CD14-positive monocyte (primary cell): ENCODE measurements around the gene ZBTB39. TPM values are rescaled to one million over a fixed set of nuclear protein-coding genes. Genes with fewer than 3 reads are reported as not detected.

ENCODE experiments used
- DNase-seq, 3 donors: peaks; one replicate each; pipeline ENCODE4 v3.0.0-alpha.2; 2011 to 2022
- H2AFZ ChIP-seq: 2 replicates; pipeline ENCODE4 v1.6.0; 2012; ENCODE audit warnings: mild to moderate bottlenecking, low read depth, low read length, inconsistent platforms; ENCODE audit not compliant: insufficient read depth, poor library complexity, severe bottlenecking
- H3K27ac ChIP-seq, 2 donors: 1 replicate in 1 of 2; 2 replicates in 1 of 2; pipeline ENCODE4 v1.5.1; 2012 to 2013; ENCODE audit warnings: low read length in 2 of 2, control low read depth in 1 of 2, inconsistent platforms in 1 of 2, low read depth in 1 of 2, mild to moderate bottlenecking in 1 of 2
- H3K27me3 ChIP-seq, 2 donors: one replicate each; pipeline versions ENCODE4 v1.6.0 to v1.6.1; 2011 to 2013; ENCODE audit warnings: low read length in 2 of 2; ENCODE audit not compliant: control insufficient read depth in 2 of 2, insufficient read depth in 2 of 2
- H3K36me3 ChIP-seq, 2 donors: replicated peaks in 1 of 2; 1 replicate in 1 of 2; 2 replicates in 1 of 2; pipeline versions ENCODE4 v1.5.1 to v1.6.1; 2012 to 2013; ENCODE audit warnings: low read length in 2 of 2, control low read depth in 1 of 2, inconsistent platforms in 1 of 2, mild to moderate bottlenecking in 1 of 2; ENCODE audit not compliant: insufficient read depth in 2 of 2, control insufficient read depth in 1 of 2
- H3K4me1 ChIP-seq, 2 donors: 1 replicate in 1 of 2; 2 replicates in 1 of 2; pipeline versions ENCODE4 v1.5.1 to v1.6.1; 2012 to 2013; ENCODE audit warnings: low read length in 2 of 2, control low read depth in 1 of 2, inconsistent platforms in 1 of 2, mild to moderate bottlenecking in 1 of 2, moderate library complexity in 1 of 2; ENCODE audit not compliant: insufficient read depth in 2 of 2, control insufficient read depth in 1 of 2
- H3K4me2 ChIP-seq: replicated peaks from 2 replicates; pipeline ENCODE3; 2012; ENCODE audit warnings: low read length, moderate library complexity, mild to moderate bottlenecking; ENCODE audit not compliant: poor library complexity, severe bottlenecking; ENCODE audit errors: extremely low read depth
- H3K4me3 ChIP-seq, 3 experiments: fragments of 200-600 bp in 1 of 3; sonication (generic) in 1 of 3; replicated peaks in 1 of 3; 1 replicate in 2 of 3; 2 replicates in 1 of 3; pipeline ENCODE4 v1.5.1; 2011 to 2013; ENCODE audit warnings: low read length in 3 of 3, mild to moderate bottlenecking in 3 of 3, control low read depth in 2 of 3, low read depth in 2 of 3, inconsistent platforms in 1 of 3, moderate library complexity in 1 of 3
- H3K79me2 ChIP-seq: 2 replicates; pipeline ENCODE4 v1.6.0; 2012; ENCODE audit warnings: mild to moderate bottlenecking, control low read depth, inconsistent platforms, low read length, moderate library complexity; ENCODE audit not compliant: insufficient read depth
- H3K9ac ChIP-seq: 2 replicates; pipeline ENCODE4 v1.6.0; 2017; ENCODE audit warnings: low read length, mild to moderate bottlenecking; ENCODE audit not compliant: insufficient read depth, poor library complexity, severe bottlenecking
- H3K9me3 ChIP-seq, 2 donors: replicated peaks in 1 of 2; 1 replicate in 1 of 2; 2 replicates in 1 of 2; pipeline versions ENCODE4 v1.5.1 to v1.6.1; 2012 to 2013; ENCODE audit warnings: low read length in 2 of 2, control low read depth in 1 of 2; ENCODE audit not compliant: control insufficient read depth in 1 of 2, insufficient read depth in 1 of 2
- H4K20me1 ChIP-seq: 2 replicates; pipeline ENCODE4 v1.6.0; 2012; ENCODE audit warnings: mild to moderate bottlenecking, low read length, control low read depth, moderate library complexity; ENCODE audit not compliant: insufficient read depth
- H3K27ac Mint-ChIP-seq, 7 donors: one replicate each; pipeline ENCODE4 v1.8.0; 2020; ENCODE audit warnings: mild to moderate bottlenecking in 7 of 7, mixed read lengths in 7 of 7, moderate library complexity in 6 of 7, inconsistent platforms in 2 of 7
- H3K27me3 Mint-ChIP-seq, 3 donors: one replicate each; pipeline ENCODE4 v1.8.0; 2021 to 2022; ENCODE audit warnings: low read depth in 3 of 3, mild to moderate bottlenecking in 3 of 3, mixed read lengths in 3 of 3, moderate library complexity in 3 of 3, inconsistent platforms in 1 of 3
- H3K36me3 Mint-ChIP-seq, 2 donors: one replicate each; pipeline ENCODE4 v1.8.0; 2020; ENCODE audit warnings: mixed read lengths in 2 of 2, inconsistent platforms in 1 of 2, mild to moderate bottlenecking in 1 of 2
- H3K4me1 Mint-ChIP-seq: one replicate; pipeline ENCODE4 v1.8.0; 2020; ENCODE audit warnings: mild to moderate bottlenecking, mixed read lengths
- H3K4me3 Mint-ChIP-seq, 2 donors: one replicate each; pipeline ENCODE4 v1.8.0; 2020; ENCODE audit warnings: mild to moderate bottlenecking in 2 of 2, mixed read lengths in 2 of 2, moderate library complexity in 1 of 2
- H3K9me3 Mint-ChIP-seq, 7 donors: one replicate each; pipeline ENCODE4 v1.8.0; 2020 to 2022; ENCODE audit warnings: mixed read lengths in 7 of 7, mild to moderate bottlenecking in 6 of 7, moderate library complexity in 6 of 7, inconsistent platforms in 2 of 7
- CTCF ChIP-seq: fragments of 200-600 bp; IDR thresholded peaks from one replicate; pipeline ENCODE4 v1.8.0; 2022; ENCODE audit warnings: antibody characterized with exemption, mild to moderate bottlenecking
- WGBS: methylation state at CpG from one replicate; pipeline ENCODE4 v1.1.5; 2013; ENCODE audit warnings: missing lambda C conversion rate; ENCODE audit not compliant: insufficient coverage; 5-methylcytosine and 5-hydroxymethylcytosine counted together
- intact Hi-C, 2 donors: fragments of 100-400 bp; cut with micrococcal nuclease; formaldehyde crosslinking; loops; one replicate each; pipeline versions ENCODE4 v1.15.0 to v1.15.1; 2023
- polyA plus RNA-seq, 3 donors: library from polyadenylated mRNA; depleted of rRNA in 1 of 3; unstranded in 2 of 3; stranded (reverse) in 1 of 3; fragments of 300-500 nt in 2 of 3; fragments of >200 nt in 1 of 3; fragmentation: Illumina TruSeq in 2 of 3; gene quantifications; 1 replicate in 2 of 3; 2 replicates in 1 of 3; pipeline ENCODE4 v1.2.3, GENCODE V29; 2012 to 2021

The ZBTB39 gene
- polyA plus RNA-seq, 3 donors, result 0.65 to 3.7 (median 1.2) TPM

- no peaks in the 10 kb centered on the region for H3K9me3 ChIP-seq
- Mint-ChIP-seq H3K27ac (no peak overlapping the region), H3K27me3 (peaks cover 0 to 1% (median 0%) of the 10 kb centered on the region in 3 donors), H3K4me1 (peaks cover 27% of the 10 kb centered on the region), H3K36me3 (peaks cover 48 to 59% of the 10 kb centered on the region in 2 donors), H3K4me3 (no peak overlapping the region), H3K9me3 (no peaks in the 10 kb centered on the region)
- no peak overlapping the region for H3K9ac ChIP-seq
- no peak overlapping the region for H3K27ac ChIP-seq
- H2AFZ ChIP-seq, result no peak overlapping the region
- H3K27me3 ChIP-seq, result no peaks in the 10 kb centered on the region
- peaks cover 38 to 54% of the 10 kb centered on the region in 2 donors for H3K36me3 ChIP-seq
- H3K4me3 ChIP-seq, result no peak overlapping the region
- WGBS, result 97% methylated on average over 12 of the region's 13 CpGs
- H3K4me1 ChIP-seq, result peaks cover 13 to 21% of the 10 kb centered on the region in 2 donors
- no peak for TF ChIP-seq CTCF
- no peak for DNase-seq
- H3K4me2 ChIP-seq, result no peak overlapping the region
- H3K79me2 ChIP-seq, result peaks cover 19% of the 10 kb centered on the region
- peaks cover 15% of the 10 kb centered on the region for H4K20me1 ChIP-seq
- intact Hi-C loops, result loop anchor here (5.0 kb wide), 1 partner anchor 246 kb away; no protein-coding TSS in a partner anchor
These were observed 3.0 kb downstream of the ZBTB39 start for GRCh38 chr12:57003395-57003794.

- H3K79me2 ChIP-seq, result peaks cover 19% of the 10 kb centered on the region
- H3K4me1 ChIP-seq, result peaks cover 7 to 13% of the 10 kb centered on the region in 2 donors
- Mint-ChIP-seq H3K27ac (no peak overlapping the region), H3K4me1 (peaks cover 16% of the 10 kb centered on the region), H3K4me3 (no peak overlapping the region), H3K36me3 (peaks cover 54 to 66% of the 10 kb centered on the region in 2 donors), H3K27me3 (peaks cover 0 to 1% (median 0%) of the 10 kb centered on the region in 3 donors), H3K9me3 (no peaks in the 10 kb centered on the region)
- intact Hi-C loops, result loop anchor here (5.0 kb wide), 1 partner anchor 244 kb away; no protein-coding TSS in a partner anchor
- 45% methylated on average over 11 of the region's 13 CpGs for WGBS
- peak; percentile 40 to 63 (median 42) for DNase-seq
- H3K27ac ChIP-seq, result no peak overlapping the region
- no peak overlapping the region for H3K4me3 ChIP-seq
- no peaks in the 10 kb centered on the region for H3K9me3 ChIP-seq
- no peak overlapping the region for H3K4me2 ChIP-seq
- peaks cover 38 to 63% of the 10 kb centered on the region in 2 donors for H3K36me3 ChIP-seq
- peak; percentile 81 for TF ChIP-seq CTCF
- no peak overlapping the region for H3K9ac ChIP-seq
- H4K20me1 ChIP-seq, result peaks cover 15% of the 10 kb centered on the region
- H2AFZ ChIP-seq, result no peak overlapping the region
- no peaks in the 10 kb centered on the region for H3K27me3 ChIP-seq
These were observed 4.9 kb downstream of the ZBTB39 start for GRCh38 chr12:57001448-57001906.
